Measurements from ENCODE around the gene CSF3R. TPM values are rescaled to one million over a fixed set of nuclear protein-coding genes. Genes with fewer than 3 reads are reported as not detected.

Gene CSF3R
- total and polyA plus RNA-seq, 9 of the 15 experiments (the other 6 are each of a cell fraction or from before 2014, with no cell fraction given): 0.21 to 0.86 (median 0.40) TPM; not detected in 1

GRCh38 chr1:36525166-36525565 is 42.5 kb upstream of the CSF3R start:
- CTCF ChIA-PET (ENCODE audit: low intra/inter-chr PET ratio): no interaction called here
- in situ Hi-C loops (cut with MboI): no loop called here

More at GRCh38 chr1:36525166-36525565, 42.5 kb upstream of the CSF3R start:
- Histone ChIP-seq H3K9me1 (ENCODE audit: control insufficient read depth, insufficient read depth, low read length) (no peaks in the 10 kb centered on the region), H3K36me3 (ENCODE audit: control insufficient read depth, insufficient read depth, low read length) (no peaks in the 10 kb centered on the region), H2AFZ (ENCODE audit: low read depth, low read length) (no peak overlapping the region), H3K9me3 (replicated peaks; ENCODE audit: control insufficient read depth, insufficient read depth, low read depth, low read length) (no peaks in the 10 kb centered on the region), H3K79me2 (ENCODE audit: control insufficient read depth, insufficient read depth, low read length) (no peaks in the 10 kb centered on the region), H3K27me3 (ENCODE audit: control insufficient read depth in 2 of 2, insufficient read depth in 2 of 2, low read length in 2 of 2) (peaks cover 0 to 9% of the 10 kb centered on the region in 2 experiments; a peak in 3 of 5 replicates), H3K4me1 (replicated peaks in 1 of 2; ENCODE audit: control insufficient read depth in 2 of 2, insufficient read depth in 2 of 2, low read length in 2 of 2) (peaks cover 3 to 4% of the 10 kb centered on the region in 2 experiments; a peak in 3 of 5 replicates), H4K20me1 (replicated peaks; ENCODE audit: control insufficient read depth, insufficient read depth, low read length) (no peaks in the 10 kb centered on the region), H3K27ac (ENCODE audit: extremely low read depth, low read depth, low read length) (no peak overlapping the region), H3K9ac (ENCODE audit: insufficient read depth in 1 of 2, low read depth in 2 of 2, low read length in 2 of 2) (no peak overlapping the region), H3K4me2 (ENCODE audit: insufficient read depth, low read length) (no peak overlapping the region), H3K4me3 (no peak overlapping the region)
- WGBS (ENCODE audit: insufficient coverage, low coverage, missing lambda C conversion rate): 52% methylated on average over 8 of the region's 10 CpGs
- no peak for DNase-seq (ENCODE audit: extremely low read depth in 1 of 4, low spot score in 3 of 4)
- POLR2A ChIA-PET: interaction anchor here (1.2 kb wide), 1 partner anchor 29 kb away, joined by 3 read pairs; no protein-coding TSS in a partner anchor
- intact Hi-C loops (cut with micrococcal nuclease): no loop called here
- no peak for FAIRE-seq
- BruUV-seq (replicated peaks): no TSS peak
- no peak for TF ChIP-seq ZNF143 (CRISPR knock-in tag; IDR thresholded peaks at IDR 0.05)
- no peak for TF ChIP-seq GMEB1 (CRISPR knock-in tag; IDR thresholded peaks at IDR 0.05)
- TF ChIP-seq ZNF316 (IDR thresholded peaks at IDR 0.05): no peak
- no peak for TF ChIP-seq YY1 (IDR thresholded peaks at IDR 0.05; ENCODE audit: borderline replicate concordance in 1 of 3, control insufficient read depth in 1 of 3, extremely low read depth in 1 of 3, insufficient read depth in 3 of 3, insufficient read length in 1 of 3, insufficient replicate concordance in 2 of 3, low read depth in 1 of 3, low read length in 2 of 3)
- no peak for TF ChIP-seq KDM2B (CRISPR knock-in tag; IDR thresholded peaks at IDR 0.05)
- no peak for TF ChIP-seq BHLHE40 (IDR thresholded peaks at IDR 0.05; ENCODE audit: low read length)
- no peak for TF ChIP-seq STAT5A (IDR thresholded peaks at IDR 0.05; ENCODE audit: borderline replicate concordance, low read length)
- no peak for TF ChIP-seq JUND (IDR thresholded peaks at IDR 0.05; ENCODE audit: borderline replicate concordance, low read depth, low read length)
- no peak for TF ChIP-seq JUND (tag; IDR thresholded peaks at IDR 0.05; ENCODE audit: borderline replicate concordance, low read depth, low read length)
- TF ChIP-seq ZBTB8A (IDR thresholded peaks at IDR 0.05; ENCODE audit: partially characterized antibody): no peak
- no peak for TF ChIP-seq LCOR (CRISPR knock-in tag; IDR thresholded peaks at IDR 0.05)
- TF ChIP-seq NONO (IDR thresholded peaks at IDR 0.05; ENCODE audit: low read depth in 2 of 2, low read length in 1 of 2): no peak
- TF ChIP-seq ZNF707 (CRISPR knock-in tag; conservative IDR thresholded peaks at IDR 0.05): no peak
- TF ChIP-seq IRF1 (CRISPR knock-in tag; IDR thresholded peaks at IDR 0.05; ENCODE audit: borderline replicate concordance): no peak
- TF ChIP-seq JUNB (CRISPR knock-in tag; conservative IDR thresholded peaks at IDR 0.05): no peak
- TF ChIP-seq HNRNPL (IDR thresholded peaks at IDR 0.05; ENCODE audit: low read depth, low read length): no peak
- no peak for TF ChIP-seq TRIM24 (IDR thresholded peaks at IDR 0.05)
- no peak for TF ChIP-seq E2F1 (CRISPR knock-in tag; IDR thresholded peaks at IDR 0.05)
- no peak for ATAC-seq

Measured in K562 (cell line).